A673 (cell line): ENCODE results near the gene CKB.

Experiments
- EZH2 ChIP-seq: fragments of 200-600 bp; sonication (generic); IDR thresholded peaks from 2 replicates; pipeline ENCODE4 v1.6.1; 2017; ENCODE audit warnings: borderline replicate concordance, low read depth, mild to moderate bottlenecking, mixed read lengths, antibody characterized with exemption, low read length; ENCODE audit not compliant: poor library complexity, severe bottlenecking
- TF ChIP-seq, protein P1 (sequence below): fragments of 300-800, 200-600 bp; sonication (generic); conservative IDR thresholded peaks from 2 replicates; pipeline ENCODE4 v1.5.1; 2017; ENCODE audit warnings: low read depth, mild to moderate bottlenecking, antibody characterized with exemption, low read length, moderate library complexity, mixed read lengths

DNA sequence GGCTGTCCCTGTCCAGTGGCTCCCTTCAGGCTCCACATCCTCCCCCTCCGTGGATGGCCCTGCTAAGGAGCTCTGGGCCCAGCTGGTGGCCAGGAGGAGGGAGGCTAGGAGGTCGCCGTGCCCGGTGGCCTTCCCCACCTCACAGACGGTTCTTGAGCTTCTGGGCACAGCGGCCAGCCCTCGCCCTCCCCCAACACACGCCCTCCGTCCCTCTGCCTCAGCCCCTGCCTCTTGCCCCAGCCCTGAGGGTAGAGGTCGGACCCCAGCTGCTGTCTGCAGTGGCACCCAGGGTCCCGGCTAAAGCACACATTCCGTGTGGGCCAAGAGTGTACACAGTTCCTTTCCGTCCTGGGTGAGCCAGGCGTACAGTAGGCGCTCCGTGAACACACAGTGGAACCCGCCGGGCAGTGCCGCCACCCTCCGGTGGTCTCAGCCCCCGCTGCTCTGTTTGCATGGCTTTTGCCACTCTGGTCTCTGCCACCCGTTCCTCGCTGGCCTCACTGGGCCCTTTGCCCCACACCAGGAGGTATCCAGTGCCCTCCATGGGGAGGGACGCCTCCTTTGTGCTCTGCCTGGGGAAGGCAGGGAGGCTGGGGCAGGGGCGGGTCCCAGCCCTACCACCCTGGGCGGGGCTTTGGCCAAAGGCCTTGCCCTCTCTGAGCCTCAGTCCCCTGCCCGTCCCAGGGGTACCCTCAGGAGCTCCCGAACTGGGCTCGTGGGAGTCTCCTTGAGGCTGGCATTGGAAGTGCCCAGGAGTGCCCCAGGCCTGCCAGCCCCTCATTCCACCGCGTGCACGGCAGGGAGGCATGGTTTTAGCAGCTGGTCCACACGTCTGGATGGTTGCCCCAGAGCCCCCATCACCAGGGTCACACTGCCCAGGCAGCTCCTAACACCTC is 19.3 kb upstream of the CKB start:
- TF ChIP-seq, protein P1, sequence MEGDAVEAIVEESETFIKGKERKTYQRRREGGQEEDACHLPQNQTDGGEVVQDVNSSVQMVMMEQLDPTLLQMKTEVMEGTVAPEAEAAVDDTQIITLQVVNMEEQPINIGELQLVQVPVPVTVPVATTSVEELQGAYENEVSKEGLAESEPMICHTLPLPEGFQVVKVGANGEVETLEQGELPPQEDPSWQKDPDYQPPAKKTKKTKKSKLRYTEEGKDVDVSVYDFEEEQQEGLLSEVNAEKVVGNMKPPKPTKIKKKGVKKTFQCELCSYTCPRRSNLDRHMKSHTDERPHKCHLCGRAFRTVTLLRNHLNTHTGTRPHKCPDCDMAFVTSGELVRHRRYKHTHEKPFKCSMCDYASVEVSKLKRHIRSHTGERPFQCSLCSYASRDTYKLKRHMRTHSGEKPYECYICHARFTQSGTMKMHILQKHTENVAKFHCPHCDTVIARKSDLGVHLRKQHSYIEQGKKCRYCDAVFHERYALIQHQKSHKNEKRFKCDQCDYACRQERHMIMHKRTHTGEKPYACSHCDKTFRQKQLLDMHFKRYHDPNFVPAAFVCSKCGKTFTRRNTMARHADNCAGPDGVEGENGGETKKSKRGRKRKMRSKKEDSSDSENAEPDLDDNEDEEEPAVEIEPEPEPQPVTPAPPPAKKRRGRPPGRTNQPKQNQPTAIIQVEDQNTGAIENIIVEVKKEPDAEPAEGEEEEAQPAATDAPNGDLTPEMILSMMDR = no peak
- no peak for TF ChIP-seq EZH2
